GM21367 (cell line): ENCODE data around the gene SLC25A47.
"Not testable (repeated sequence)": the region's sequence is repeated elsewhere in the genome, so short reads cannot be mapped to it uniquely, and the experiment has no call there.

ENCODE experiments used
- ATAC-seq: cut with Tn5 transposase; IDR thresholded peaks from one replicate; pipeline ENCODE4 v1.9.1; 2021; ENCODE audit not compliant: unreplicated experiment

SLC25A47 gene

GRCh38 chr14:100289916-100290606 is 33.1 kb upstream of the SLC25A47 start:
- ATAC-seq: no peak

- no peak for ATAC-seq
These were observed 32.4 kb upstream of the SLC25A47 start for GRCh38 chr14:100290607-100291304.

GRCh38 chr14:100291305-100292075 is 31.6 kb upstream of the SLC25A47 start:
- no peak for ATAC-seq

- ATAC-seq: no peak
These were observed 30.8 kb upstream of the SLC25A47 start for GRCh38 chr14:100292301-100292775.

DNA sequence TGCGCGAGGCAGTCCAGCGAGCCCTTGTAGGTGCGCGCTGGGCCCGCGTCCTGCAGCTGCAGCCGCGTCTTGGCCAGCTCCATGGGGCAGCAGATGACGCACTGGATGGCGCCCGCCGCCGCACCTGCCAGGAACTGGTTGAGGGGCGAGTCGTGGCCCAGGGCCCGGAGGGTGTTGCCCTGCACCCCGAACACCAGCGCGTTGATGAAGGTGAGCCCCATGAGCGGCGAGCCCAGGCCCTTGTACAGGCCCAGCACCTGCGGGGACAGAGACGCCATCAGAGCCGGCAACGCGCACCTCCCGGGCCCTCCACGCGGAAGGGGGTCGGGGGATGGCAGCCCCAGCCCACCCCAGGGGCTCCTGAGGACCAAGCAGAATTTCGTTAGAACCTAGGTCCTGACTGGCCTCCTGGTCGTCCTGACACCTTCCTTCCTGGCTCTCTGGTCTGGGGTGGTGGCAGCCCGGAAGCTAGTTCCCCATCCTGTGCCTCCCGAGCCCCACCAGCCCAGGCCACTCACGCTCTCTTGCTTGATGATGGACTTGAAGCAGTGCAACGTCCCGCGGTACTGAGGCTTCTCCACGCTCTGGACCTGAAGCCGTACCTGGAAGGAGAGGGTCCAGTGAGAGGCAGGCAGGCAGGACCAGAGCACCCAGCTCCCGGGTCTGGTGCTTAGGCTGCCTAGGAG is 30.2 kb upstream of the SLC25A47 start:
- no peak for ATAC-seq

DNA sequence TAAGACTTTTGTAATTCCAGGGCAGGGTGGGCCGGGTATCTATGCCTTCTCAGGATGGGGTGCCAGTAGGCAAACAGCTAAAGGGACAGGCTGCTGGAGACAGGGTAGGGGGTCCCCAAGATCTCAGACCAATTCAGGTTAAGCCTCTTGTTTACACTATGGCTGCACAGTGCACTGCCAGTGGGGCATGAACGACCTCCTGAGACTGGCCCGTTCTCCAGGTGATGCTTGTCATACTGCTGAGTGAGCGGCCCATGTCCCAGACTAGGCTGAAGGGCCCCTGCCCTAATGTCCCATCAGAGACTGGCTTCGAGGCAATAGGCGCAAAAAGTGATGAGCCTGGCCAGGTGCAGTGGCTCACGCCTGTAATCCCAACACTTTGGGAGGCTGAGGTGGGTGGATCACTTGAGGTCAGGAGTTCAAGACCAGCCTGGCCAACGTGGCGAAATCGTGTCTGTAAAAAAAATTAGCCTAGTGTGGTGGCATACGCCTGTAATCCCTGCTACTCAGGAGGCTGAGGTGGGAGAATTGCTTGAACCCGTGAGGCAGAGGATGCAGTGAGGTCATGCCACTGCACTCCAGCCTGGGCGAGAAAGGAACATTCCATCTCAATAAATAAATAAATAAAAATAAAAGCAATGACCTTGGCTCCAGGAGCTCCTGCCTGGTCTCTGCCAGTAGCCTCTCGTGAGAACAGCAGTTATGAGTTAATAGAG is 29.5 kb upstream of the SLC25A47 start:
- ATAC-seq: no peak

GRCh38 chr14:100294213-100294962 is 28.8 kb upstream of the SLC25A47 start:
- no peak for ATAC-seq

GRCh38 chr14:100294963-100295330 is 28.2 kb upstream of the SLC25A47 start:
- no peak for ATAC-seq

DNA sequence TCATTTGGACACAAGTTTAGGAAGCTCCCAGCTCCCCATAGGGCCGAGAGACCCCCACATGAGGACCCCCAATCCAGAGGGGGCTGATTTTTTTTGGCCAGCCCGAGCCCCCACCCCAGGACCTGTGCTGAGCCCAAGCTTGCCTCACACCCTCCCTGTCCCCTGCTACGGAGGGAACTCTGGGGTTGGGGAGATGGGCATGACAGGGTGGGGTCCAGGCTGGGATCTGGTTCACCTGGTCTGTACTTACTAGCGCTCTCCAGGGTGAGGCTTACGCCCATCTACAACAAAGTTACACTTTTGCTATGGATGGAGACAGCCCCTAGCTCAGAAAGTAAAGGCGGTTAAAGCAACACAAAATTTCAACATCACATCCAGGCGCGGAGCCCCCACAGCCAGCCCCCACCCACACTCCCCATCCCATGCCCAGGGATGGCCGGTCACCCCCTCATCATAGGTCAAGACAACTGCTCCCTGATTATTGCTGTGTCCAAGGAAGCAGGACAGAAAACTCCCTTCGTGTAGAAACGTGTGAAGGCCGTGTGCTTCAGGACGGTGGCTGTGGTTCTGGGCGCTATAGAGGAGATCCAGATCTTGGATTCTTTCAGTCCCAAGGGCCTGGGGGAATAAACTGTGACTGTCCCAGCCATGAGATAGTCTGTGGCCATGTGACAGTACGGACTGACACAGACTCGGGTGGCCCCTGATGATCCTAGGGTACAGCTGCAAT is 27.6 kb upstream of the SLC25A47 start:
- no peak for ATAC-seq

DNA sequence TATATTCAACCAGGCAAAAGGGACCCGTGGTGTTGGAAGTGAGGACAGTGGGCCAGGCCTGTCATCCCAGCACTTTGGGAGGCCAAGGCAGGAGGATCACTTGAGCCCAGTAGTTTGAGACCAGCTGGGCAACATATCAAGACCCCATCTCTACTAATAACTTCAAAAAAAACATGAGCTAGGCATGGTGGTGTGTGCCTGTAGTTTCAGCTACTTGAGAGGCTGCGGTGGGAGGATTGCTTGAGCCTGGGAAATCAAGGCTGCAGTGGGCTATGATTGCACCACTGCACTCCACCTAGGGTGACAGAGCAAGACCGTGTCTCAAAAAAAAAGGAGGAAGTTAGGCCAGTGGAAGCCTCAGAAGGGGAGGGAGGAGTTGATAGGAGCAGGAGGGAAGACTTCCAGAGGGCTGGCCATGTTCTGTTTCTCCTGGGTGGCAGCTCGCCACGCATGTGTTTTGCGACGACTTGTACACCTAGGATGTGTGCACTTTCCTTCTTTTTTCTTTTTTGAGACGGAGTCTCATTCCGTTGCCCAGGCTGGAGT is 27.0 kb upstream of the SLC25A47 start:
- no peak for ATAC-seq

GRCh38 chr14:100296729-100297128 is 26.4 kb upstream of the SLC25A47 start:
- ATAC-seq: not testable (repeated sequence)

- ATAC-seq: peak; percentile 86
These were observed 25.5 kb upstream of the SLC25A47 start for GRCh38 chr14:100297320-100298300.

GRCh38 chr14:100298551-100299237 is 24.4 kb upstream of the SLC25A47 start:
- no peak for ATAC-seq

GRCh38 chr14:100299238-100299560 is 23.9 kb upstream of the SLC25A47 start:
- no peak for ATAC-seq

DNA sequence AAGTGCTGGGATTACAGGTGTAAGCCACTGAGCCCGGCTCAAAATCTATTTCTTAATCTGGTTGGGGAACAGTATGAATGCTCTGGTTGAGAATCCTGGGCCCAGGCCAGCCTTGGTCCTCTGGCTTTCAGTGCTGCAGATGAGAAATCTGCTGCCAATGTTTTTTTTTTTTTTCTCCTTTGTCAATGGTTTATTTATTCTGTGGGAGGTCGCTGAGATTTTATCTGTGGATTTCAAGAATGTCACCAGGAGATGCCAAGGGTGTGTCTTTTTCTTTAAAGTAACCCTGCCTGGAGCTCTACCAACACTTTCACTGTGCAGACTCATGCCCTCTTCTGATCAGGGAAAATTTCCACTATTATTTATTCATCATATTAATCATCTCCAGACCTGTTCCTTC is 20.5 kb upstream of the SLC25A47 start:
- no peak for ATAC-seq

GRCh38 chr14:100303179-100303578 is 20.0 kb upstream of the SLC25A47 start:
- no peak for ATAC-seq

DNA sequence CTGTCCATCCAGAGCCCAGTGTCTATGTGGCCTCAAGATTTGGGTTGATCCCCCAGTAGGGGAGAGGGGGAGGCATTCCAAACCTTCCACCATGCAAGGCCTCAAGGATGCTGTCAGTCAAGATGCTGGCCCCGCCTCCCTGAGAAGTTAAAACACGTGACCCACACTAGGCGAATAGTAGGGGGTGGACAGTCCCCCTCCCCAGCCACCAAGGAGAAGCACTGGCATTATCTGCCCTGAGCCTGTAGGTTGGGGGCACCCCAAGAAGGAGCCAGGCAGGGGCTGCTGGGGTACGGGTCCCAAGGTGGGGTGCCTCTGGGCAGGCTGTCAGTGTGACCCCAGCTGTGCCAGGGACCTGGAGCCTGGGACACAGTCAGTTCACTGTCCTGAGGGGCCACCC is 19.2 kb upstream of the SLC25A47 start:
- no peak for ATAC-seq
